A673 (cell line): ENCODE measurements around the gene NPR3.

Source experiments
- EZH2 ChIP-seq: fragments of 200-600 bp; sonication (generic); IDR thresholded peaks from 2 replicates; pipeline ENCODE4 v1.6.1; 2017; ENCODE audit warnings: borderline replicate concordance, low read depth, mild to moderate bottlenecking, mixed read lengths, antibody characterized with exemption, low read length; ENCODE audit not compliant: poor library complexity, severe bottlenecking
- TF ChIP-seq, protein P1 (sequence below): fragments of 300-800, 200-600 bp; sonication (generic); conservative IDR thresholded peaks from 2 replicates; pipeline ENCODE4 v1.5.1; 2017; ENCODE audit warnings: low read depth, mild to moderate bottlenecking, antibody characterized with exemption, low read length, moderate library complexity, mixed read lengths

DNA sequence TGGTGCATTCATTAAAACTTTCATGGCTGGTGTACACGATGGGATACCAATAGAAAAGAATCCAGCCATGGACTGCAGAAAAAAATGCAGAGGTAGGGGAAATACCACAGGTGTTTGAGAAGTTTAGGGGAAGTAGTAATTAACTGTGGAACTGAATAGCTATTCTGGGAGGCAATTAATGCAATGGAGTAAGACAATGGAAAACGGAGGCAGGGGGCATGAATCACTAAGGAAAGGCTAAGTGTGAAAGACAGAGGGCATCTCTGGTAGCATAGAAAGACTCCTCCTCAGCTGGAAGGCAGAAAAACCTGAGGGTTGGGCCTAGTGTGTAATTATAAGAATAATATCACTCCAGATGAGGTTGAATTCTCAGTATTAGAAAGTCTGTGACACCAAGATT lies 30.9 kb upstream of the NPR3 start:
- TF ChIP-seq, protein P1, sequence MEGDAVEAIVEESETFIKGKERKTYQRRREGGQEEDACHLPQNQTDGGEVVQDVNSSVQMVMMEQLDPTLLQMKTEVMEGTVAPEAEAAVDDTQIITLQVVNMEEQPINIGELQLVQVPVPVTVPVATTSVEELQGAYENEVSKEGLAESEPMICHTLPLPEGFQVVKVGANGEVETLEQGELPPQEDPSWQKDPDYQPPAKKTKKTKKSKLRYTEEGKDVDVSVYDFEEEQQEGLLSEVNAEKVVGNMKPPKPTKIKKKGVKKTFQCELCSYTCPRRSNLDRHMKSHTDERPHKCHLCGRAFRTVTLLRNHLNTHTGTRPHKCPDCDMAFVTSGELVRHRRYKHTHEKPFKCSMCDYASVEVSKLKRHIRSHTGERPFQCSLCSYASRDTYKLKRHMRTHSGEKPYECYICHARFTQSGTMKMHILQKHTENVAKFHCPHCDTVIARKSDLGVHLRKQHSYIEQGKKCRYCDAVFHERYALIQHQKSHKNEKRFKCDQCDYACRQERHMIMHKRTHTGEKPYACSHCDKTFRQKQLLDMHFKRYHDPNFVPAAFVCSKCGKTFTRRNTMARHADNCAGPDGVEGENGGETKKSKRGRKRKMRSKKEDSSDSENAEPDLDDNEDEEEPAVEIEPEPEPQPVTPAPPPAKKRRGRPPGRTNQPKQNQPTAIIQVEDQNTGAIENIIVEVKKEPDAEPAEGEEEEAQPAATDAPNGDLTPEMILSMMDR = no peak
- TF ChIP-seq EZH2 = no peak
